NCI-H187 treated with DMSO at 0.1 percent for 48 hours (cell line): Measurements from ENCODE around the gene FOXP1.

Source experiments
- DNase-seq: peaks from one replicate; lab custom pipeline; 2025; lab: John Stamatoyannopoulos, UW

The FOXP1 gene

GRCh38 chr3:71398157-71398836 is 185.2 kb downstream of the FOXP1 start:
- DNase-seq, result no peak

- no peak for DNase-seq
Observed at GRCh38 chr3:71397726-71398125, 185.8 kb downstream of the FOXP1 start.

GRCh38 chr3:71397046-71397445 is 186.5 kb downstream of the FOXP1 start:
- no peak for DNase-seq

- DNase-seq, result no peak
Observed at GRCh38 chr3:71395927-71396695, 187.4 kb downstream of the FOXP1 start.

- no peak for DNase-seq
Observed at GRCh38 chr3:71395470-71395869, 188.1 kb downstream of the FOXP1 start.

- no peak for DNase-seq
Observed at GRCh38 chr3:71393745-71394144, 189.8 kb downstream of the FOXP1 start.

GRCh38 chr3:71393093-71393492 is 190.4 kb downstream of the FOXP1 start:
- no peak for DNase-seq

GRCh38 chr3:71392251-71392650 is 191.3 kb downstream of the FOXP1 start:
- no peak for DNase-seq

- DNase-seq, result no peak
Observed at GRCh38 chr3:71391361-71391760, 192.2 kb downstream of the FOXP1 start.

GRCh38 chr3:71389911-71390573 is 193.5 kb downstream of the FOXP1 start:
- DNase-seq, result peak; percentile 8

- peak; percentile 4 for DNase-seq
Observed at GRCh38 chr3:71389191-71389590, 194.3 kb downstream of the FOXP1 start.

GRCh38 chr3:71388535-71389120 is 194.9 kb downstream of the FOXP1 start:
- DNase-seq, result no peak

- no peak for DNase-seq
Observed at GRCh38 chr3:71387586-71387985, 195.9 kb downstream of the FOXP1 start.

GRCh38 chr3:71384837-71385716 is 198.5 kb downstream of the FOXP1 start:
- DNase-seq, result no peak

- no peak for DNase-seq
Observed at GRCh38 chr3:71384388-71384787, 199.1 kb downstream of the FOXP1 start.

- DNase-seq, result no peak
Observed at GRCh38 chr3:71380096-71380495, 203.4 kb downstream of the FOXP1 start.

GRCh38 chr3:71378509-71378908 is 205.0 kb downstream of the FOXP1 start:
- DNase-seq, result no peak

- DNase-seq, result no peak
Observed at GRCh38 chr3:71376911-71377310, 206.6 kb downstream of the FOXP1 start.

GRCh38 chr3:71376503-71376902 is 207.0 kb downstream of the FOXP1 start:
- DNase-seq, result no peak

- no peak for DNase-seq
Observed at GRCh38 chr3:71374582-71374981, 208.9 kb downstream of the FOXP1 start.

- peak; percentile 45 for DNase-seq
Observed at GRCh38 chr3:71372911-71373637, 210.5 kb downstream of the FOXP1 start.
